GM12865 (cell line): Measurements from ENCODE around the gene ANKDD1A.

Experiments
- DNase-seq: peaks from one replicate; pipeline ENCODE4 v3.0.0; 2010; ENCODE audit warnings: low read depth
- H3K4me3 ChIP-seq: 2 replicates; pipeline ENCODE4 v1.5.1; 2011; ENCODE audit warnings: mild to moderate bottlenecking, low read depth, low read length, control low read depth
- CTCF ChIP-seq: IDR thresholded peaks from 2 replicates; pipeline ENCODE4 v1.5.1; 2011; ENCODE audit warnings: low read length, control low read depth, low read depth, inconsistent platforms; ENCODE audit not compliant: insufficient read depth; ENCODE audit errors: missing control alignments

The ANKDD1A gene

GRCh38 chr15:64869501-64869900, 42.2 kb upstream of the ANKDD1A start:
- DNase-seq = no peak
- no peak for TF ChIP-seq CTCF
- no peak overlapping the region for H3K4me3 ChIP-seq

GRCh38 chr15:64870353-64870752, 41.3 kb upstream of the ANKDD1A start:
- DNase-seq = no peak
- no peak for TF ChIP-seq CTCF
- H3K4me3 ChIP-seq = no peak overlapping the region

GRCh38 chr15:64875641-64876223, 36.0 kb upstream of the ANKDD1A start:
- H3K4me3 ChIP-seq = no peak overlapping the region
- TF ChIP-seq CTCF = no peak
- DNase-seq = no peak

GRCh38 chr15:64877435-64877834, 34.3 kb upstream of the ANKDD1A start:
- no peak overlapping the region for H3K4me3 ChIP-seq
- no peak for DNase-seq
- TF ChIP-seq CTCF = no peak

GRCh38 chr15:64878705-64879104, 33.0 kb upstream of the ANKDD1A start:
- H3K4me3 ChIP-seq = no peak overlapping the region
- TF ChIP-seq CTCF = no peak
- DNase-seq = no peak

- DNase-seq = peak; percentile 79
- no peak overlapping the region for H3K4me3 ChIP-seq
- no peak for TF ChIP-seq CTCF
Measured at GRCh38 chr15:64883100-64883581, 28.6 kb upstream of the ANKDD1A start.

- DNase-seq = peak; percentile 88
- no peak overlapping the region for H3K4me3 ChIP-seq
- no peak for TF ChIP-seq CTCF
Measured at GRCh38 chr15:64883997-64884511, 27.6 kb upstream of the ANKDD1A start.
